Stomach (tissue), 4 donors: ENCODE measurements around the gene SLC44A2.

ENCODE experiments used
- EP300 ChIP-seq: sonication (generic); formaldehyde crosslinking; IDR thresholded peaks from one replicate; pipeline ENCODE4 v1.6.1; 2017; ENCODE audit warnings: antibody characterized with exemption
- POLR2A ChIP-seq, 4 donors: fragments of 450-650 bp; IDR thresholded peaks; one replicate each; pipeline ENCODE4 v1.6.1; 2016; ENCODE audit warnings: antibody characterized with exemption in 4 of 4, control low read depth in 2 of 4, mild to moderate bottlenecking in 1 of 4, moderate library complexity in 1 of 4
- POLR2AphosphoS5 ChIP-seq, 3 donors: sonication (generic); formaldehyde crosslinking; IDR thresholded peaks; one replicate each; pipeline ENCODE4 v1.6.1; 2016; ENCODE audit warnings: antibody characterized with exemption in 3 of 3
- TF ChIP-seq, protein P1 (sequence below), 7 experiments: fragments of 450-650 bp in 4 of 7; fragments of 200-600 bp in 3 of 7; sonication (generic) in 3 of 7; IDR thresholded peaks; one replicate each; pipeline ENCODE4 v1.5.1; 2016 to 2019; ENCODE audit warnings: antibody characterized with exemption in 7 of 7, control low read depth in 2 of 7, mild to moderate bottlenecking in 1 of 7

DNA sequence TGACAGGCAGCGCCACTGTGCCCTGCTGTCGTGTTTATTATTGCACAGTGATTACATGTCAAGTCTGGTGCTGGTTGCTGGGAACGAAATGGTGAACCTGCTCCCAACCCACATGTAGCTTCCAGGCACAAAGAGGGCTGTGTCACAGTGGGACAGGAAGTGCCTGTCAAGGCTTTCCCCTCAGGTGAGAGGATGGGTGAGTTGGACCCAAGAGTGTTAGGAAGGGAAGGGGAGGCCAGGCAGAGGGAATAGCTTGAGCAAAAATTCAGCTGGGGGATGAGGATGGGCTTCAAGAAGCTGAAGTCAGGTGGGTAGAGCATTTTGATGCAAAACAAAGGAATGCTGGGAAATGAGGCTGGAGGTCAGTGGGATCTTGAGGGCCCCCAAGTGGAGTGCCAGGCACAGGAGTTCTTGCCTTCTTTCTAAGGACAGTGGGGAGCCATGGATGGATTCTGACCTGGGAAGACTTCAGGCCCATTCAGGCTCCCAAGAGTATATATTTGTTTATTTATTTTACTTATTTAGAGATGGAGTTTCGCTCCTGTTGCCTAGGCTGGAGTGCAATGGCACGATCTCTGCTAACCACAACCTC, 67.4 kb downstream of the SLC44A2 start:
- TF ChIP-seq POLR2A (IDR thresholded peaks at IDR 0.05) (no peak), EP300 (no peak), POLR2AphosphoS5 (IDR thresholded peaks at IDR 0.05) (no peak)
- TF ChIP-seq, protein P1, sequence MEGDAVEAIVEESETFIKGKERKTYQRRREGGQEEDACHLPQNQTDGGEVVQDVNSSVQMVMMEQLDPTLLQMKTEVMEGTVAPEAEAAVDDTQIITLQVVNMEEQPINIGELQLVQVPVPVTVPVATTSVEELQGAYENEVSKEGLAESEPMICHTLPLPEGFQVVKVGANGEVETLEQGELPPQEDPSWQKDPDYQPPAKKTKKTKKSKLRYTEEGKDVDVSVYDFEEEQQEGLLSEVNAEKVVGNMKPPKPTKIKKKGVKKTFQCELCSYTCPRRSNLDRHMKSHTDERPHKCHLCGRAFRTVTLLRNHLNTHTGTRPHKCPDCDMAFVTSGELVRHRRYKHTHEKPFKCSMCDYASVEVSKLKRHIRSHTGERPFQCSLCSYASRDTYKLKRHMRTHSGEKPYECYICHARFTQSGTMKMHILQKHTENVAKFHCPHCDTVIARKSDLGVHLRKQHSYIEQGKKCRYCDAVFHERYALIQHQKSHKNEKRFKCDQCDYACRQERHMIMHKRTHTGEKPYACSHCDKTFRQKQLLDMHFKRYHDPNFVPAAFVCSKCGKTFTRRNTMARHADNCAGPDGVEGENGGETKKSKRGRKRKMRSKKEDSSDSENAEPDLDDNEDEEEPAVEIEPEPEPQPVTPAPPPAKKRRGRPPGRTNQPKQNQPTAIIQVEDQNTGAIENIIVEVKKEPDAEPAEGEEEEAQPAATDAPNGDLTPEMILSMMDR (IDR thresholded peaks at IDR 0.05) = no peak
